Mammary epithelial cell (primary cell): ENCODE measurements around the gene P2RY6.

Experiments used
- EZH2 ChIP-seq: IDR thresholded peaks from 2 replicates; pipeline ENCODE4 v1.6.1; 2012; ENCODE audit warnings: low read length, inconsistent platforms, borderline replicate concordance
- TF ChIP-seq, protein P1 (sequence below), 2 donors: IDR thresholded peaks in 1 of 2; conservative IDR thresholded peaks in 1 of 2; 2 replicates each; pipeline ENCODE4 v1.5.1; 2011 to 2012; ENCODE audit warnings: inconsistent platforms in 2 of 2, low read length in 2 of 2, mild to moderate bottlenecking in 2 of 2, control low read depth in 1 of 2, low read depth in 1 of 2; ENCODE audit not compliant: insufficient read depth in 1 of 2; ENCODE audit errors: extremely low read depth in 1 of 2

GRCh38 chr11:73269459-73270015 is 2.6 kb upstream of the P2RY6 start:
- TF ChIP-seq EZH2 = no peak
- TF ChIP-seq, protein P1, sequence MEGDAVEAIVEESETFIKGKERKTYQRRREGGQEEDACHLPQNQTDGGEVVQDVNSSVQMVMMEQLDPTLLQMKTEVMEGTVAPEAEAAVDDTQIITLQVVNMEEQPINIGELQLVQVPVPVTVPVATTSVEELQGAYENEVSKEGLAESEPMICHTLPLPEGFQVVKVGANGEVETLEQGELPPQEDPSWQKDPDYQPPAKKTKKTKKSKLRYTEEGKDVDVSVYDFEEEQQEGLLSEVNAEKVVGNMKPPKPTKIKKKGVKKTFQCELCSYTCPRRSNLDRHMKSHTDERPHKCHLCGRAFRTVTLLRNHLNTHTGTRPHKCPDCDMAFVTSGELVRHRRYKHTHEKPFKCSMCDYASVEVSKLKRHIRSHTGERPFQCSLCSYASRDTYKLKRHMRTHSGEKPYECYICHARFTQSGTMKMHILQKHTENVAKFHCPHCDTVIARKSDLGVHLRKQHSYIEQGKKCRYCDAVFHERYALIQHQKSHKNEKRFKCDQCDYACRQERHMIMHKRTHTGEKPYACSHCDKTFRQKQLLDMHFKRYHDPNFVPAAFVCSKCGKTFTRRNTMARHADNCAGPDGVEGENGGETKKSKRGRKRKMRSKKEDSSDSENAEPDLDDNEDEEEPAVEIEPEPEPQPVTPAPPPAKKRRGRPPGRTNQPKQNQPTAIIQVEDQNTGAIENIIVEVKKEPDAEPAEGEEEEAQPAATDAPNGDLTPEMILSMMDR (conservative IDR thresholded peaks at IDR 0.05 in 1 of 2, IDR thresholded peaks at IDR 0.05 in 1 of 2; ENCODE audit: extremely low read depth in 1 of 2, insufficient read depth in 1 of 2, low read depth in 1 of 2, low read length in 2 of 2) = no peak
